ENCODE results near the gene ACKR4.
"Not testable (repeated sequence)": the region's sequence is repeated elsewhere in the genome, so short reads cannot be mapped to it uniquely, and the experiment has no call there.

Gene ACKR4

GRCh38 chr3:132641427-132641826, 44.4 kb downstream of the ACKR4 start:
- H3K27me3 ChIP-seq (ENCODE audit: control insufficient read depth, insufficient read depth, low read length); H3K9me3 ChIP-seq (ENCODE audit: control insufficient read depth, insufficient read depth, low read length); H3K9ac ChIP-seq (ENCODE audit: low read depth, low read length); H3K27ac ChIP-seq (ENCODE audit: low read depth, low read length); H3K36me3 ChIP-seq (ENCODE audit: control insufficient read depth, insufficient read depth, low read length); H3K4me3 ChIP-seq (ENCODE audit: low read depth, low read length); H3K4me1 ChIP-seq (ENCODE audit: control insufficient read depth, insufficient read depth, low read length): not testable (repeated sequence)

DNA sequence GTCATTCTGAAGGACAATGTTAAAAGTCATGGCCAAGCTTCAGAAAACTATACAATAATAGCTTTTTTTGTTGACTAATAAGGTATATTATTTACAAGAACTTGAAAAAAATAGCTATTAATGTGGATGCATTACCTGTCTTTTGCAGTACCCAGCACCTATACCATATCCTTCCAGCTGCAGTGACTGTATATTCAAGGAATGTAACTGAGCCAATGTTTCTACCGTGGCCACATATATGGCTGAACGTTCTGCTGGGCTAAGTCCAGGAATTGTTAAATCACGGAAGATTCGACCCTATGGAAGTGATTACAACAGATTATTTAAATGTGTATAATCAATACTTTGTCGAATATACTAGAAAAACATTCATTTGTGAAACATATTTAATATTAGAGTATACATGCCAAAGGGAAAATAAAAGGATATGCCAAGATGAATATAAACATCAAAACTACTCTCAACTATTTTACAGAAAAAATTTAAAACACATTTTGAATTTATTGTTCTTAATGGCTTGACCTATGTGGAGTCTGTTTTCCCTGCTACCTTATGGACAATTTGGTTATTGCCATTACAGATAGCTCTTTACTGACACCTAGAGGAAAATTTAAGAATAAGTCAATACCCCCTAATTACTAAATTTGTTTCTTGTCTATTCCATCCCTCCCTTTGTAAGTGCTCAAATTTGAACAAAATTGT, 44.9 kb downstream of the ACKR4 start:
- Histone ChIP-seq H3K4me1 (ENCODE audit: control insufficient read depth, insufficient read depth, low read length) (no peaks in the 10 kb centered on the region), H3K9me3 (ENCODE audit: control insufficient read depth, insufficient read depth, low read length) (no peaks in the 10 kb centered on the region), H3K4me3 (ENCODE audit: low read depth, low read length) (no peak overlapping the region), H3K36me3 (ENCODE audit: control insufficient read depth, insufficient read depth, low read length) (peaks cover 9% of the 10 kb centered on the region; the same call in 1 of the 2 replicates), H3K9ac (ENCODE audit: low read depth, low read length) (no peak overlapping the region), H3K27ac (ENCODE audit: low read depth, low read length) (no peak overlapping the region), H3K27me3 (ENCODE audit: control insufficient read depth, insufficient read depth, low read length) (no peaks in the 10 kb centered on the region)

DNA sequence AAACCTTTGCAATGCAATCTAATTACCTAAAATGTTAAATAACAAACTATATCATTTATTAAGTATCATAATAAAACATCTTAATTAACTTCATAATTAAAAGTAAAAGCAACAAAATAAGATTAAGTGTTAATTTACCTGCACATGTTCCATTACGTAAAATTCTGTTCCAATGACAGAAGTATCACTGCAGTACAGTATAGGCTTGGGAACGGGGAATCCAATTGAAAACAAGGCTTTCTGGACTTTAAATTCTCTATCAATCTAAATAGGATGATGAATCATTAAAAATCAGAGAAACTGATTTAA, 45.4 kb downstream of the ACKR4 start:
- H3K27ac ChIP-seq (ENCODE audit: low read depth, low read length): no peak overlapping the region

GRCh38 chr3:132643366-132643765, 46.3 kb downstream of the ACKR4 start:
- H3K4me3 ChIP-seq (ENCODE audit: low read depth, low read length): no peak overlapping the region

More for the DNA sequence above, 45.4 kb downstream of the ACKR4 start:
- Histone ChIP-seq H3K9ac (ENCODE audit: low read depth, low read length) (no peak overlapping the region), H3K9me3 (ENCODE audit: control insufficient read depth, insufficient read depth, low read length) (no peaks in the 10 kb centered on the region), H3K4me1 (ENCODE audit: control insufficient read depth, insufficient read depth, low read length) (no peaks in the 10 kb centered on the region), H3K4me3 (ENCODE audit: low read depth, low read length) (no peak overlapping the region), H3K27me3 (ENCODE audit: control insufficient read depth, insufficient read depth, low read length) (no peaks in the 10 kb centered on the region), H3K36me3 (ENCODE audit: control insufficient read depth, insufficient read depth, low read length) (peaks cover 9% of the 10 kb centered on the region; the same call in 1 of the 2 replicates)

DNA sequence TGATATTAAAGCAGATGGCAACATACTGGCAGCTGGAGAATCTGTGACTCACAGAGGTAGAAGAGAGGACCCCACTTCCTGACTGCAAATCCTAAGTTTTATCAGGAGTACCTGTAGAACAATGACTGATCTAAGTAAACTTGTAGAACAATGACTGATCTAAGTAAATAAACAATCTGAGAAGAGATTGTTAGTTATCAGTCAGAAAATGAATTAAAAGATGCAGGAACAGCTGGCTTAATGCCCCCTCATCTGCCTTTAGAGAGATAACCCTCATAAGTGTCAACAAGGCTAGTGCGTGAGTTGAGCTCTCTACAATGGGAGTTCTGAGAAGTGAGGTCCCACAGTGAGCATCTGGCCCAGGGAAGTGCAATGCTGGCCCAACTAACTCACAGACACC, 48.0 kb downstream of the ACKR4 start:
- no peak overlapping the region for H3K27ac ChIP-seq (ENCODE audit: low read depth, low read length)
- H3K27me3 ChIP-seq (ENCODE audit: control insufficient read depth, insufficient read depth, low read length): no peaks in the 10 kb centered on the region
- H3K4me3 ChIP-seq (ENCODE audit: low read depth, low read length): no peak overlapping the region
- H3K4me1 ChIP-seq (ENCODE audit: control insufficient read depth, insufficient read depth, low read length): no peaks in the 10 kb centered on the region
- H3K9me3 ChIP-seq (ENCODE audit: control insufficient read depth, insufficient read depth, low read length): no peaks in the 10 kb centered on the region
- no peak overlapping the region for H3K9ac ChIP-seq (ENCODE audit: low read depth, low read length)
- H3K36me3 ChIP-seq (ENCODE audit: control insufficient read depth, insufficient read depth, low read length): no peaks in the 10 kb centered on the region

More at GRCh38 chr3:132643366-132643765, 46.3 kb downstream of the ACKR4 start:
- H3K9me3 ChIP-seq (ENCODE audit: control insufficient read depth, insufficient read depth, low read length): no peaks in the 10 kb centered on the region
- H3K9ac ChIP-seq (ENCODE audit: low read depth, low read length): no peak overlapping the region
- H3K27ac ChIP-seq (ENCODE audit: low read depth, low read length): no peak overlapping the region
- peaks cover 9% of the 10 kb centered on the region; the same call in 1 of the 2 replicates for H3K36me3 ChIP-seq (ENCODE audit: control insufficient read depth, insufficient read depth, low read length)
- no peaks in the 10 kb centered on the region for H3K27me3 ChIP-seq (ENCODE audit: control insufficient read depth, insufficient read depth, low read length)
- H3K4me1 ChIP-seq (ENCODE audit: control insufficient read depth, insufficient read depth, low read length): no peaks in the 10 kb centered on the region

GRCh38 chr3:132650153-132650552, 53.1 kb downstream of the ACKR4 start:
- Histone ChIP-seq H3K27ac (ENCODE audit: low read depth, low read length) (no peak overlapping the region), H3K4me3 (ENCODE audit: low read depth, low read length) (no peak overlapping the region), H3K4me1 (ENCODE audit: control insufficient read depth, insufficient read depth, low read length) (no peaks in the 10 kb centered on the region), H3K9me3 (ENCODE audit: control insufficient read depth, insufficient read depth, low read length) (no peaks in the 10 kb centered on the region), H3K36me3 (ENCODE audit: control insufficient read depth, insufficient read depth, low read length) (no peaks in the 10 kb centered on the region), H3K9ac (ENCODE audit: low read depth, low read length) (no peak overlapping the region), H3K27me3 (ENCODE audit: control insufficient read depth, insufficient read depth, low read length) (no peaks in the 10 kb centered on the region)
